Right atrium auricular region (tissue), 2 donors: ENCODE measurements around the gene MYMK. TPM values are rescaled to one million over a fixed set of nuclear protein-coding genes. Genes with fewer than 3 reads are reported as not detected.
A peak's percentile ranks its signal among the peaks of the same experiment; 100 is the strongest.

Experiments used
- DNase-seq: peaks from one replicate; pipeline ENCODE4 v3.0.0-alpha.2; 2019; ENCODE audit warnings: low spot score
- H3K27ac ChIP-seq, 2 donors: fragments of 200-600 bp; sonication (generic); 1 replicate in 1 of 2; 2 replicates in 1 of 2; pipeline ENCODE4 v1.5.1; 2016 to 2019
- H3K27me3 ChIP-seq, 2 donors: fragments of 200-600 bp; sonication (generic); one replicate each; pipeline versions ENCODE4 v1.5.1 to v1.6.0; 2017 to 2019
- H3K36me3 ChIP-seq: fragments of 200-600 bp; sonication (generic); one replicate; pipeline ENCODE4 v1.5.1; 2016
- H3K4me1 ChIP-seq, 2 donors: fragments of 200-600 bp; sonication (generic); one replicate each; pipeline versions ENCODE4 v1.5.1 to v1.6.0; 2017 to 2019
- H3K4me3 ChIP-seq, 2 donors: fragments of 200-600 bp; sonication (generic); 1 replicate in 1 of 2; 2 replicates in 1 of 2; pipeline ENCODE4 v1.5.1; 2017 to 2019; ENCODE audit warnings: mild to moderate bottlenecking in 1 of 2, moderate library complexity in 1 of 2
- H3K9me3 ChIP-seq, 2 donors: fragments of 200-600 bp; sonication (generic); one replicate each; pipeline ENCODE4 v1.5.1; 2019
- total RNA-seq, 2 donors: library from RNA; depleted of rRNA; stranded (reverse); fragments of >200 nt; gene quantifications; one replicate each; pipeline ENCODE4 v1.1.0, GENCODE V29; 2016
- TF ChIP-seq, protein P1 (sequence below), 2 donors: fragments of 200-600 bp; sonication (generic); IDR thresholded peaks; one replicate each; pipeline ENCODE4 v1.5.1; 2019; ENCODE audit warnings: antibody characterized with exemption in 2 of 2

Gene MYMK
- total RNA-seq, 2 donors from 2014 or later = not detected

DNA sequence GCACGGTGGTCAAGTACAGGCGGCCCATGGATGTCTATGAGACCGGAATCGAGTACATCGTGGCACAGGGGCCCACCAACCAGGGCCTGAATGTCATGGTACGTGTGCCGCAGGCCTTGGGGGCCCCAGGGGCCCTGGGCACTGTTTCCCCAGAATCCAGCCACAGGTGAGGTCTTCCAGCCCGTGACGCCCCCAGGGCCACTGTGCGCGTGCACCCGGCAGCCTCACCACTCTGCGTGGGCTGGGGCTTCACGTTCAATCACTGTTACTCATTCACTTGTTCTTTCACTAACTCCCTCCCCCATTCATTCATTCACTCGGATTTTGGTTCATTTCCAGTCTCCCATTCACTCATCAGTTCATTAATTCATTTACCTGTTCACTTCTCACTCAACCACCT is 22.4 kb upstream of the MYMK start:
- TF ChIP-seq, protein P1, sequence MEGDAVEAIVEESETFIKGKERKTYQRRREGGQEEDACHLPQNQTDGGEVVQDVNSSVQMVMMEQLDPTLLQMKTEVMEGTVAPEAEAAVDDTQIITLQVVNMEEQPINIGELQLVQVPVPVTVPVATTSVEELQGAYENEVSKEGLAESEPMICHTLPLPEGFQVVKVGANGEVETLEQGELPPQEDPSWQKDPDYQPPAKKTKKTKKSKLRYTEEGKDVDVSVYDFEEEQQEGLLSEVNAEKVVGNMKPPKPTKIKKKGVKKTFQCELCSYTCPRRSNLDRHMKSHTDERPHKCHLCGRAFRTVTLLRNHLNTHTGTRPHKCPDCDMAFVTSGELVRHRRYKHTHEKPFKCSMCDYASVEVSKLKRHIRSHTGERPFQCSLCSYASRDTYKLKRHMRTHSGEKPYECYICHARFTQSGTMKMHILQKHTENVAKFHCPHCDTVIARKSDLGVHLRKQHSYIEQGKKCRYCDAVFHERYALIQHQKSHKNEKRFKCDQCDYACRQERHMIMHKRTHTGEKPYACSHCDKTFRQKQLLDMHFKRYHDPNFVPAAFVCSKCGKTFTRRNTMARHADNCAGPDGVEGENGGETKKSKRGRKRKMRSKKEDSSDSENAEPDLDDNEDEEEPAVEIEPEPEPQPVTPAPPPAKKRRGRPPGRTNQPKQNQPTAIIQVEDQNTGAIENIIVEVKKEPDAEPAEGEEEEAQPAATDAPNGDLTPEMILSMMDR (IDR thresholded peaks at IDR 0.05) = no peak
- Histone ChIP-seq H3K36me3 (no peaks in the 10 kb centered on the region), H3K9me3 (no peaks in the 10 kb centered on the region), H3K4me3 (no peak overlapping the region), H3K27ac (no peak overlapping the region), H3K4me1 (peaks cover 0 to 35% of the 10 kb centered on the region in 2 donors), H3K27me3 (no peaks in the 10 kb centered on the region)
- DNase-seq = no peak

DNA sequence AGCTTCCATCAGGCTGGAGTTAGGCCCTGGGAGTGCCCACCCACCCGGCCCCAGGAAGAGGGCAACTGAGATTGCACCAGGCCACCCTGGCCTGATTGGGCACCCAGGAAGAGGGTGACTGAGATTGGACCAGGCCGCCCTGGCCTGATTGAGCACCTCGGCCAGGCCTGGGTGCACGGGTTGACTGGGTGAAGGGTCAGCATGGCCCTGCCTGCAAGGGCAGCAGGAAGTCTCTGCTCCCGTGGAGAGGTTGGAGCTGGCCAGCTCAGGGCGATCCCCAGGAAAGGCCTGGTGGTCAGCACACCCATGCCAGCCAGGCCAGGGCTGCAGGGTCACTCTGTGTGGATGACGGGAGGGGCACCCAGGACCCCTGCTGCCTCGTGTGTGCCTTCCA is 21.5 kb upstream of the MYMK start:
- Histone ChIP-seq H3K9me3 (no peaks in the 10 kb centered on the region), H3K27ac (no peak overlapping the region), H3K36me3 (peaks cover 6% of the 10 kb centered on the region), H3K4me1 (peaks cover 0 to 35% of the 10 kb centered on the region in 2 donors), H3K4me3 (no peak overlapping the region), H3K27me3 (no peaks in the 10 kb centered on the region)
- TF ChIP-seq, protein P1 (IDR thresholded peaks at IDR 0.05) = no peak
- DNase-seq = no peak

DNA sequence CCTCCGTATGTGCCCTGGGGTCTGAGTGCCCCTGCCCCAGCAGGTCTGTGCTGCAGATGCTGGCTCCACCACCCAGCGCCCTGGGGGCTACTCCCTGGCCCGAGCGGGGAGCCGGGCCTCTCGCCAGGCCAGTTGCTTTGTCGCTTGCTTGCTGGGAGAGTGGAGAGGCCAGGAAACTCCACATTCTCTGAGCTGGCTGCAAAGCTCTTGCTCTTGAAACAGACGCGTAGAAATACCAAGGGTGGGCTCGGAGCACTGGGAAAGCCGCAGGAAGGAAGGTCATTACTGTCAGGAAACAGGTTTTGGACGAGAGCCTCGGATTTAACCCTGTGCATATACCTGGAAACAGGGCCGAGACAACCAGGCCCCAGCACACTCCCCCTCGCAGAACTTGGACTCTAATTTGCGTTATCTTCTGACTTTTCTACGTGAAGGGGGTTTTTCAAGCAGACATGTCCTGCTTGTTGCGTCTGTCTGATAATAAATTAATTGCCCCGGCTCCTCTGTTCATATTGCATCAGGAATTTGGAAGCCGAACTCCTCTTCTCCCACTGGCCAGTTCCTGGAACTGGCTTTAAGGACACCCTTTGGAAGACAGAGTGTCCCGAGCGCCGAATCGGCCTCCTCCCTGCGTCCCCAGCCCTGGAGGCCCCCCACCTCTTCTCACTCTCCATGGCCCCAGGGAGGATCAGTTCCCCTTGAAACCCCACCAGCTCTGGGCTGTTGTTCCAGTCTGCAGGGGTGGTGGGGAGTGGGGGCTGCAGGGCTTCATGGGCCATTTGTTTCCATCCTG is 20.9 kb upstream of the MYMK start:
- H3K36me3 ChIP-seq = peaks cover 6% of the 10 kb centered on the region
- no peaks in the 10 kb centered on the region for H3K27me3 ChIP-seq
- H3K4me3 ChIP-seq = no peak overlapping the region
- no peaks in the 10 kb centered on the region for H3K9me3 ChIP-seq
- H3K27ac ChIP-seq = peak overlapping the region; percentile 35 to 45
- peaks cover 0 to 41% of the 10 kb centered on the region in 2 donors for H3K4me1 ChIP-seq
- DNase-seq = no peak
- TF ChIP-seq, protein P1 (IDR thresholded peaks at IDR 0.05) = no peak

DNA sequence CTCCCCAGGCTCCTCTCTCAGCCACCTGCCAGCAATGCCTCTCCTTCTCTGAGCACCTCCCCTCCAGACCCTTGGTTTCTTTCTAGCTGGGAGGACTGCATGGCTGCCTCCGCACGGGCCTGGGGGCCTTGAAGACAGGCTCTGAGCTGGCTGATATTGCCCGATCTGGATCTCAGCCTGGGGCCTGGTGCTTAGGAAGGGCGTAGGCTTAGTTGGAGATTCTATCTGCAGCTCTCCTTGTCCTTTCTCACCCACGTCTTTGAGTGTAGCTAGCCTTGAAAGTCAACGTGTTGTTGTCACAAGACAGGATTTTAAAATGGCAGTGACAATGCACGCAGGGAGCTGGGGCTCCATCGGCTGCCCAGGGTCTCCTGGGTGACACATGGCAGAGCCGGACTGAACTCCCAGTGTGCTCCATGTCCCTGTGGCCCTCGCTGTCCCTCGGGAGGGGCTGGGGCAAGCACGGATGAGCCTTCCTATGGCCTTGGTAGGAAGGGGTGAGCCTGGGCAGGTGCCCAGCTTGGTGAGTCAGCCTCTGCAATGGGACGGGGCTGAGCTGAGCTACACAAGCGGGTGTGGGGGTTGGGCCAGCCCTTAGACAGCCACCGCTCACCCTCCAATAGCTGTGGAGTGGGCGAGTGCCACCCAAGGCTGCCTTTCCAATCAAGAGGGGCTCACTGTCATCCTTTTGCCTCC is 19.2 kb upstream of the MYMK start:
- H3K9me3 ChIP-seq = no peaks in the 10 kb centered on the region
- peaks cover 6% of the 10 kb centered on the region for H3K36me3 ChIP-seq
- no peaks in the 10 kb centered on the region for H3K27me3 ChIP-seq
- TF ChIP-seq, protein P1 (IDR thresholded peaks at IDR 0.05) = no peak
- peaks cover 0 to 57% of the 10 kb centered on the region in 2 donors for H3K4me1 ChIP-seq
- no peak overlapping the region for H3K27ac ChIP-seq
- no peak overlapping the region for H3K4me3 ChIP-seq
- no peak for DNase-seq

DNA sequence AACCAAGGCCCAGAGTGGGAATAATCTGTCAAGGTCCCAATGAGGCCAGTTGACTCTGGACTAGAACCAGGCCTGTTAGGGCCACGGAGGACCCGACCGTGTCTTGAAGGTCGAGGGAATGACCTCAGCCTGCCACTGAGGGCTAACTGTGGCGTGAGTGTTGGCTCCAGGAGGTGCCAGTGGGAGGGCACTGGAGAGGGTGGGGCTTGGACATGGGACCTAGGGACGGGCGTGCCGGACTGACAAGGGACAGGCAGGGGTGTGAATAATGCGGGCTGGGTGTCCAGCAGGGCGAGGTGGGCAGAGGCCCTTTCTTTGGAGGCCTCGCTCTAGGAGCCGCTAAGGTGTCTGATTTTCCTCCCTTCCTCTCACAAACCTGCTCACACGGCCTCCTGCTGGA is 17.2 kb upstream of the MYMK start:
- DNase-seq = no peak
- Histone ChIP-seq H3K9me3 (no peaks in the 10 kb centered on the region), H3K27ac (no peak overlapping the region), H3K4me3 (no peak overlapping the region), H3K27me3 (no peaks in the 10 kb centered on the region), H3K4me1 (peaks cover 0 to 66% of the 10 kb centered on the region in 2 donors), H3K36me3 (peaks cover 6% of the 10 kb centered on the region)
- TF ChIP-seq, protein P1 (IDR thresholded peaks at IDR 0.05) = no peak
